ENCODE measurements around the gene OPCML. TPM values are rescaled to one million over a fixed set of nuclear protein-coding genes. Genes with fewer than 3 reads are reported as not detected.

Gene OPCML
- polyA plus RNA-seq, 1 donor (not counting 4 experiments of a cell fraction or from before 2014, with no cell fraction given): 0.04 TPM

GRCh38 chr11:132904607-132905006, 627.7 kb downstream of the OPCML start:
- no peaks in the 10 kb centered on the region for H4K20me1 ChIP-seq (ENCODE audit: control insufficient read depth, extremely low read depth, insufficient read depth, low read length)
- no peak overlapping the region for H3K4me2 ChIP-seq (ENCODE audit: control insufficient read depth, extremely low read depth, insufficient read depth, low read depth, low read length)
- no peak overlapping the region for H3K9ac ChIP-seq (ENCODE audit: control insufficient read depth, extremely low read depth, insufficient read depth, low read length)
- H2AFZ ChIP-seq (ENCODE audit: control insufficient read depth, low read length): no peak overlapping the region
- no peak for FAIRE-seq
- DNase-seq (ENCODE audit: low read depth, low spot score): no peak
- TF ChIP-seq EZH2 (IDR thresholded peaks at IDR 0.05; ENCODE audit: low read length): no peak
- TF ChIP-seq, protein P1, sequence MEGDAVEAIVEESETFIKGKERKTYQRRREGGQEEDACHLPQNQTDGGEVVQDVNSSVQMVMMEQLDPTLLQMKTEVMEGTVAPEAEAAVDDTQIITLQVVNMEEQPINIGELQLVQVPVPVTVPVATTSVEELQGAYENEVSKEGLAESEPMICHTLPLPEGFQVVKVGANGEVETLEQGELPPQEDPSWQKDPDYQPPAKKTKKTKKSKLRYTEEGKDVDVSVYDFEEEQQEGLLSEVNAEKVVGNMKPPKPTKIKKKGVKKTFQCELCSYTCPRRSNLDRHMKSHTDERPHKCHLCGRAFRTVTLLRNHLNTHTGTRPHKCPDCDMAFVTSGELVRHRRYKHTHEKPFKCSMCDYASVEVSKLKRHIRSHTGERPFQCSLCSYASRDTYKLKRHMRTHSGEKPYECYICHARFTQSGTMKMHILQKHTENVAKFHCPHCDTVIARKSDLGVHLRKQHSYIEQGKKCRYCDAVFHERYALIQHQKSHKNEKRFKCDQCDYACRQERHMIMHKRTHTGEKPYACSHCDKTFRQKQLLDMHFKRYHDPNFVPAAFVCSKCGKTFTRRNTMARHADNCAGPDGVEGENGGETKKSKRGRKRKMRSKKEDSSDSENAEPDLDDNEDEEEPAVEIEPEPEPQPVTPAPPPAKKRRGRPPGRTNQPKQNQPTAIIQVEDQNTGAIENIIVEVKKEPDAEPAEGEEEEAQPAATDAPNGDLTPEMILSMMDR (optimal IDR thresholded peaks at IDR 0.05 in 1 of 3, IDR thresholded peaks at IDR 0.05 in 1 of 3, conservative IDR thresholded peaks at IDR 0.05 in 1 of 3; ENCODE audit: extremely low read depth in 1 of 3, insufficient read depth in 2 of 3, low read length in 3 of 3): no peak
- H3K36me3 ChIP-seq (ENCODE audit: control insufficient read depth in 2 of 2, extremely low read depth in 1 of 2, insufficient read depth in 2 of 2, low read length in 2 of 2): no peaks in the 10 kb centered on the region
- no peak overlapping the region for H3K27ac ChIP-seq (ENCODE audit: control insufficient read depth, insufficient read depth, low read length)
- no peaks in the 10 kb centered on the region for H3K4me1 ChIP-seq (ENCODE audit: control insufficient read depth, extremely low read depth, insufficient read depth, low read length)
- no peaks in the 10 kb centered on the region for H3K9me3 ChIP-seq (ENCODE audit: control insufficient read depth, low read depth, low read length)
- no peak overlapping the region for H3K4me3 ChIP-seq (ENCODE audit: control insufficient read depth in 2 of 3, extremely low read depth in 1 of 3, insufficient read depth in 2 of 3, low read depth in 1 of 3, low read length in 3 of 3)
- no peaks in the 10 kb centered on the region for H3K27me3 ChIP-seq (ENCODE audit: control insufficient read depth, extremely low read depth, insufficient read depth, low read length)
- no peaks in the 10 kb centered on the region for H3K79me2 ChIP-seq (ENCODE audit: control insufficient read depth, insufficient read depth, low read length)
- H3K9me1 ChIP-seq (ENCODE audit: control insufficient read depth, extremely low read depth, insufficient read depth, low read length): no peaks in the 10 kb centered on the region
- dilution Hi-C loops (cut with MboI; ENCODE audit: extremely low pct_ligation_motif_present, low sequenced_read_pairs): no loop called here

DNA sequence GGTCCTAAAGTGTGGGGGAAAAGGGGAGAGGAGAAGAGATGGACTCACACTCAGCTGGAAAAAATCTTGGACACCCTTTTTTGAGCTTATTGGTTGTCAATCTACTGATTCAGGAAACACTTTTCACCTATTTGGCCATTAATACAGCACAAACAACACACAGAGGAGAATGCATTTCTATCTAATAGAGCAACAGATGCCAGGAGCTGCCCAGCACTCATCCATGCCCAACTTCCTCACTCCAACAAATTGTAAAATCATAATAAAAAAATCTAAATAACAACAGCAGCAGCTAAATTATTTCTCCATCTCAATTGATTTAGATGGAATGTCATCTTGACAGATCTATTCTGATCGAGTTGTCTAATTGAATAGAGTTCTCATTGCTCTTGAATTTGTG, 628.2 kb downstream of the OPCML start:
- DNase-seq (ENCODE audit: low read depth, low spot score): no peak
- dilution Hi-C loops (cut with MboI; ENCODE audit: extremely low pct_ligation_motif_present, low sequenced_read_pairs): no loop called here
- TF ChIP-seq, protein P1 (optimal IDR thresholded peaks at IDR 0.05 in 1 of 3, IDR thresholded peaks at IDR 0.05 in 1 of 3, conservative IDR thresholded peaks at IDR 0.05 in 1 of 3; ENCODE audit: extremely low read depth in 1 of 3, insufficient read depth in 2 of 3, low read length in 3 of 3): no peak
- TF ChIP-seq EZH2 (IDR thresholded peaks at IDR 0.05; ENCODE audit: low read length): no peak
- no peaks in the 10 kb centered on the region for H3K27me3 ChIP-seq (ENCODE audit: control insufficient read depth, extremely low read depth, insufficient read depth, low read length)
- no peaks in the 10 kb centered on the region for H3K36me3 ChIP-seq (ENCODE audit: control insufficient read depth in 2 of 2, extremely low read depth in 1 of 2, insufficient read depth in 2 of 2, low read length in 2 of 2)
- H3K9me3 ChIP-seq (ENCODE audit: control insufficient read depth, low read depth, low read length): no peaks in the 10 kb centered on the region
- H3K79me2 ChIP-seq (ENCODE audit: control insufficient read depth, insufficient read depth, low read length): no peaks in the 10 kb centered on the region
- no peaks in the 10 kb centered on the region for H4K20me1 ChIP-seq (ENCODE audit: control insufficient read depth, extremely low read depth, insufficient read depth, low read length)
- H3K4me2 ChIP-seq (ENCODE audit: control insufficient read depth, extremely low read depth, insufficient read depth, low read depth, low read length): no peak overlapping the region
- H2AFZ ChIP-seq (ENCODE audit: control insufficient read depth, low read length): no peak overlapping the region
- H3K27ac ChIP-seq (ENCODE audit: control insufficient read depth, insufficient read depth, low read length): no peak overlapping the region
- no peaks in the 10 kb centered on the region for H3K4me1 ChIP-seq (ENCODE audit: control insufficient read depth, extremely low read depth, insufficient read depth, low read length)
- no peak overlapping the region for H3K9ac ChIP-seq (ENCODE audit: control insufficient read depth, extremely low read depth, insufficient read depth, low read length)
- H3K4me3 ChIP-seq (ENCODE audit: control insufficient read depth in 2 of 3, extremely low read depth in 1 of 3, insufficient read depth in 2 of 3, low read depth in 1 of 3, low read length in 3 of 3): no peak overlapping the region
- FAIRE-seq: no peak
- no peaks in the 10 kb centered on the region for H3K9me1 ChIP-seq (ENCODE audit: control insufficient read depth, extremely low read depth, insufficient read depth, low read length)

Measured in keratinocyte (primary cell).